Measurements from ENCODE around the gene SCGB2B2. TPM values are rescaled to one million over a fixed set of nuclear protein-coding genes. Genes with fewer than 3 reads are reported as not detected.

Gene SCGB2B2
- total RNA-seq, 2 donors from 2014 or later, result 0.35 to 0.71 TPM

Other genes with a start within 250 kb of the SCGB2B2 start
- gene UBA2, start 248.8 kb downstream of the SCGB2B2 start, total RNA-seq, result 100 to 1,000 TPM; 125 to 159 TPM
- gene WTIP, start 195.4 kb downstream of the SCGB2B2 start, total RNA-seq, result 1 to 10 TPM in 1 of 2 donors, under 1 TPM in 1; 0.82 to 1.9 TPM
- 10 to 100 TPM in 1 of 2 donors, 1 to 10 TPM in 1; 7.7 to 11.7 TPM for gene ZNF302, start 519 bp upstream of the SCGB2B2 start, total RNA-seq
- gene ZNF181, start 57.1 kb upstream of the SCGB2B2 start, total RNA-seq, result 1 to 10 TPM; 2.4 to 2.6 TPM
- 1 to 10 TPM; 3.1 to 3.4 TPM for gene ZNF599, start 96.1 kb upstream of the SCGB2B2 start, total RNA-seq
- gene ZNF30, start 249.7 kb upstream of the SCGB2B2 start, total RNA-seq, result 1 to 10 TPM; 2.7 to 3.3 TPM

All from activated T-helper 17 cell treated with anti-CD3 and anti-CD28 coated beads, Interleukin-2, amount 50 U/mL, for 72 hours (primary cell).